Activated naive CD4-positive, alpha-beta T cell treated with anti-CD3 and anti-CD28 coated beads, Interleukin-2, amount 50 U/mL, for 24 hours (primary cell): ENCODE data around the gene C19orf38.

Source experiments
- H3K27ac Mint-ChIP-seq: one replicate; pipeline ENCODE4 v1.8.0; 2021; ENCODE audit warnings: mild to moderate bottlenecking, mixed read lengths
- H3K27me3 Mint-ChIP-seq: one replicate; pipeline ENCODE4 v1.8.0; 2021; ENCODE audit warnings: mixed read lengths
- H3K36me3 Mint-ChIP-seq: one replicate; pipeline ENCODE4 v1.8.0; 2021; ENCODE audit warnings: mixed read lengths
- H3K4me1 Mint-ChIP-seq: one replicate; pipeline ENCODE4 v1.8.0; 2021; ENCODE audit warnings: mixed read lengths
- H3K4me3 Mint-ChIP-seq: one replicate; pipeline ENCODE4 v1.8.0; 2021; ENCODE audit warnings: mild to moderate bottlenecking, mixed read lengths
- H3K9me3 Mint-ChIP-seq: one replicate; pipeline ENCODE4 v1.8.0; 2021; ENCODE audit warnings: mixed read lengths

Gene C19orf38

DNA sequence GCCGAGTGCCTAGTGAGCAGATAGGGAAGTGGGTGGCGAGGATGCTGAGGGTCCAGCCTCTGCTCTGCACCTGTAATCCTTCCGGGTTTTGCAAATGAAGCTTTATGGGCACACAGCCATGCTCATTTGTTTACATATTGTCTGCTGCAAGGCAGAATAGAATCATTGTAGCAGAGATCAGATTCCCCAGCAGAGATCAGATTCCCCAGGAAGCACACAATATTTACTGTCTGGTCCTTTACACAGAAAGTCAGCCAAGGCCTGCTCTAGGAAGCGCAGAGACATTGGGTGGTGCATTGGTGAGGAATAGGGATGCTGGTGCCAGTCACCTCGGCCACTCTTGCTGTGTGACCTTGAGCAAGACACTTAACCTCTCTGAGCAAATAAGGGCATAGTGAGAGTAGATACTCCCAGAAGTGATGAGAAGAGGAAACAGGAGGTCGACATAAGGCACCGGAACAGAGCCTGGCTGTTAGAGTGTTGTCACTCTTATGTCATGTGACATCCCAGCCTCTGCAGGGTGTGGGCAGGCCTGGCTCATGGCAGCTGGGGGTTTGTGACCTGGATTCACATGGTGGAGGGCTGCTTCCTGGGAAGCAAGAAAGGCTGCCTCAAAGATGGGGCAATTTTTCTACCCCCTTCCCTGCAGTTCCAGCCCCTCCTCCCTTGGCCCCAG, 48.8 kb downstream of the C19orf38 start:
- H3K36me3 Mint-ChIP-seq: no peaks in the 10 kb centered on the region
- H3K4me3 Mint-ChIP-seq: no peak overlapping the region
- H3K27me3 Mint-ChIP-seq: no peaks in the 10 kb centered on the region
- peaks cover 10% of the 10 kb centered on the region for H3K4me1 Mint-ChIP-seq
- no peaks in the 10 kb centered on the region for H3K9me3 Mint-ChIP-seq
- no peak overlapping the region for H3K27ac Mint-ChIP-seq

DNA sequence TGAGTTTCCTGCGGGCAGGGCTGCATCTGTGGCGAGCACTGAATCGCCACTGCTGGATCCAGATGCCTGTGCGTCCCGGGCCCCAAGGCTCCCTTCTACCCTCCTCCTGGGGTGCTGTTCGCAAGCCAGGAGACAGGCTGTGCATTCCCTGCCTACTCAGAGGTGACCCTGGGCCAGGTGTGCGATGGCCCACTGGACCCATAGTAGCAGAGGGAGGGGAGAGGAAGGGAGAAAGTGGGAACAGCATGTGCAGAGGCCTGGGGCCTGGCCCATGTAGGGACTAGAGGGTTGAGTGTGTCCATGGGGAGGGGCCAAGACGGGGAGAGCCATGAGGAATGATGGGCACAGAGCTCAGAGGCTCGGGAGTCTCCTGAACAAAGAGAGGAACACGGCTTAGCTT, 50.4 kb downstream of the C19orf38 start:
- no peaks in the 10 kb centered on the region for H3K27me3 Mint-ChIP-seq
- H3K36me3 Mint-ChIP-seq: peaks cover 3% of the 10 kb centered on the region

DNA sequence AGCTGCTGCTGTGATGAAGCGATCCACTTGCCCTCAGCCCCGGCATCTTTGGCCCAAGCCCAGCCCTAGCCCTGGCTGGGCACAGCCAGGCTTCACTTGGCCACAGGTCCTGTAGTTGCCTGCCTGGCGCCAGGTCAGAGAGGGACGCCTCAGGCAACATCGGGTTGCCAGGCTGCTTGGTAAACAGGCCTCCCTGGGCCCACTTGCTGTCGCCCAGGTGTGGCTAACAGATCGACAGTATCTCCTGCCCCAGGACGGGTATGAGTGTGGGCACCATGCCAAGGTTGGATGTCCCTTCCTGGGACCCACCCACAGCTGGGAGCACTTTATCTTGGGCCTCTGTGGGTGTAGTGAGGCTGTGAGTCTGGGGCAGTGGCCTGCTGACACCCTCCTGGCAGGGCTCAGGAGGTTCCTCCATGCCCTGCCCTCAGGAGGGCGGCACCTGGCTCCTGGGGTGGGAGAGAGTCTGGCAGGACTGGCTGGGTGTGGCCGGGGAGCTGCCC, 51.0 kb downstream of the C19orf38 start:
- Mint-ChIP-seq H3K4me3 (no peak overlapping the region), H3K36me3 (peaks cover 4% of the 10 kb centered on the region), H3K4me1 (peaks cover 10% of the 10 kb centered on the region), H3K9me3 (no peaks in the 10 kb centered on the region), H3K27ac (no peak overlapping the region), H3K27me3 (no peaks in the 10 kb centered on the region)

More for the DNA sequence above, 50.4 kb downstream of the C19orf38 start:
- H3K27ac Mint-ChIP-seq: no peak overlapping the region
- H3K4me3 Mint-ChIP-seq: no peak overlapping the region
- H3K9me3 Mint-ChIP-seq: no peaks in the 10 kb centered on the region
- H3K4me1 Mint-ChIP-seq: peaks cover 10% of the 10 kb centered on the region

DNA sequence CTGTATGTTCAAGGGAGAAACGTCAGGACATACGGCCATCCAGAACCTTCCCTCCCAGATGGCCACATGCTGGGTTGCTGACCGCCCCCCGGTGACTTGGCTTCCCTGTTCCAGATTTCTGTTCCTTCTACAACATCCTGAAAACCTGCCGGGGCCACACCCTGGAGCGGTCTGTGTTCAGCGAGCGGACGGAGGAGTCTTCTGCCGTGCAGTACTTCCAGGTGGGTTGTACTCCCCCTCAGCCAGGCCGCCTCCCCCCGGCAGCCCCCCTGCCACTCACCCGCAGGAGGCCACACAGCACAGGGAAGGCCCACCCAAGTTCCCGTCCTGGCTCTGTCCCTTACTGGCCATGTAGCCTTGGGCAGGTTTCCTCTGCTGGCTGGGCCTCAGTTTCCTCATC, 59.7 kb downstream of the C19orf38 start:
- Mint-ChIP-seq H3K4me3 (no peak overlapping the region), H3K27ac (no peak overlapping the region), H3K9me3 (no peaks in the 10 kb centered on the region), H3K27me3 (no peaks in the 10 kb centered on the region), H3K4me1 (no peaks in the 10 kb centered on the region), H3K36me3 (peaks cover 10% of the 10 kb centered on the region)

DNA sequence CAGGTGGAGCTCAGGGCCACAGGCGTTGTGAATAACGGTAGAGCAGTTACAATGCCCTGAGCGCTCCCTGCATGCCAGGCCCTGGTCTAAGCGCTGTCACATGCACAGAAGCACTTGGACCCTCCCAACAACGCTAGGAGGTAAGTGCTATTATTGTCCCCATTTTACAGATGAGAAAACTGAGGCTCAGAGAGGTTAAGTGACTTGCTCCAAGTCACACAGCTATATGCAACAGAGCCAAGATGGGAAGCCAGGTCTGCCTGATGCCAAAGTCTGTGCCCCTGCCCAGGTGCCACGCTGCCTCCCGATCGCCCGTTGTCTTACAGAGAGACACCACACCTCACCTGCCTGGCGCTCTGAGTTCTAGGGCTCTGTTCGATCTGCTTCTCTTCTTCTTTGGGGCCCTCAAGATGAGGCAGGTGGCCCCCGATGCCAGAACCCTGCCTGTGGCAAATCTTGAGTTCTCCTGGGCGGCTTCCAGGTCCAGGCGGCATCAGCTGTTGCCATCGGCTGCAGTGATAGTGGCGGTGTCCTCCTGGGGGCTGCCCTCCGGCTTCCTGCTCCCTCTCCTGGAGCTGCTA, 60.3 kb downstream of the C19orf38 start:
- no peak overlapping the region for H3K4me3 Mint-ChIP-seq
- H3K36me3 Mint-ChIP-seq: peaks cover 9% of the 10 kb centered on the region
- no peak overlapping the region for H3K27ac Mint-ChIP-seq
- H3K27me3 Mint-ChIP-seq: no peaks in the 10 kb centered on the region
- no peaks in the 10 kb centered on the region for H3K4me1 Mint-ChIP-seq
- no peaks in the 10 kb centered on the region for H3K9me3 Mint-ChIP-seq

DNA sequence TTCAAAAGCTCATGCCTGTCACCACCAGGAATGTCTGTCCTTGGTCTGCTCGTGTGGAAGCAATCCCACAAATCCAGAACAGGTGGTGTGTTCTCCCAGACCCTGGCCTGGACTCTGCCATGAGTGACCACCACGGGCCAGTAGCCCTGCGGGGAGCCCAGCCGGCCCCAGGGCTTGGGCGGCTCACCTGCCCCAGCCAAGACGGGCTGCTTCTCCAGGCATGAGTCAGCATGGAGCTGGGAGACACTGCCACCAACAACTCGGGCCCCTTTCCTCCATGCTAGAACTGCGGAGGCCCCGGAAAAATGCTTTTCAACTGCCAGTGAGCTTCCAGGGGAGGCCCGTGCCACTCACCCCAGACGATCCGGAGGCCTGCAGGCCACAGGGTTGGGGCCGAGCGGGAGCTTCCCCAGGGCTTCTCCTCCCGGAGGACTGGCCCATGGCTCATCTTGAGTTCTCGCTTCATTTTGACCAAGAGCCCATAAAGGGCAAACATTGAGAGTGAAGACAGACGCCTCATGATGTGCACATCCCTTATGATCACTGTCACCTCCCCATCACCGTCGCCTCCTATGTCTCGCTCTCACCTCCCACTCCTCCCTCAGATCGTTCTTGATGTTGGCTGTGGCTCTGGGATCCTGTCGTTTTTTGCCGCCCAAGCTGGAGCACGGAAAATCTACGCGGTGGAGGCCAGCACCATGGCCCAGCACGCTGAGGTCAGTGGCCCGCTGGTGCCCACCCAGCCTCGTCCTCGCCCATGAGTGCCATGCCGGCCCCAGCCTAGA, 63.6 kb downstream of the C19orf38 start:
- no peak overlapping the region for H3K4me3 Mint-ChIP-seq
- no peaks in the 10 kb centered on the region for H3K9me3 Mint-ChIP-seq
- peaks cover 7% of the 10 kb centered on the region for H3K36me3 Mint-ChIP-seq
- no peaks in the 10 kb centered on the region for H3K4me1 Mint-ChIP-seq
- no peaks in the 10 kb centered on the region for H3K27me3 Mint-ChIP-seq
- H3K27ac Mint-ChIP-seq: no peak overlapping the region

DNA sequence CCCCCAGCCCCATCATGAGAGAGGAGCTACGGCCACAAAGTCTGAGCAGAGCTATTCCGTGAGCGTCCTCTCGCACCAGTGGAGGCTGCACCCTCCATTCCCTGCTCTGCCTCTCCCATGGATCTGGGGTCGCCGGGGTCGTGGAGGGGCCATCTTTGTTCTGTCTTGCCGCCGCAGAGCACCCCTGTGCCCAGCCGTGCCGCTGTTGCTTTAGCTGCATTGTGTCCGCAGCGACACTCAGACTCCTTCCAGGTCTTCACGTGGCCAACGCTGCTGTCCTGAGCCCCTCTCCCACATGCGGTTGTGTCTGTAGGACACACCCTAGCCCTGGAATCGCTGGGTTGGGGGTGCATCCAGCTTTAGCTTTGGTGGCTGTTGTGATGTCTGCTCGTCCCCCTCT, 64.4 kb downstream of the C19orf38 start:
- H3K27ac Mint-ChIP-seq: no peak overlapping the region
- H3K4me3 Mint-ChIP-seq: no peak overlapping the region
- no peaks in the 10 kb centered on the region for H3K4me1 Mint-ChIP-seq
- peaks cover 7% of the 10 kb centered on the region for H3K36me3 Mint-ChIP-seq
- no peaks in the 10 kb centered on the region for H3K27me3 Mint-ChIP-seq
- H3K9me3 Mint-ChIP-seq: no peaks in the 10 kb centered on the region

DNA sequence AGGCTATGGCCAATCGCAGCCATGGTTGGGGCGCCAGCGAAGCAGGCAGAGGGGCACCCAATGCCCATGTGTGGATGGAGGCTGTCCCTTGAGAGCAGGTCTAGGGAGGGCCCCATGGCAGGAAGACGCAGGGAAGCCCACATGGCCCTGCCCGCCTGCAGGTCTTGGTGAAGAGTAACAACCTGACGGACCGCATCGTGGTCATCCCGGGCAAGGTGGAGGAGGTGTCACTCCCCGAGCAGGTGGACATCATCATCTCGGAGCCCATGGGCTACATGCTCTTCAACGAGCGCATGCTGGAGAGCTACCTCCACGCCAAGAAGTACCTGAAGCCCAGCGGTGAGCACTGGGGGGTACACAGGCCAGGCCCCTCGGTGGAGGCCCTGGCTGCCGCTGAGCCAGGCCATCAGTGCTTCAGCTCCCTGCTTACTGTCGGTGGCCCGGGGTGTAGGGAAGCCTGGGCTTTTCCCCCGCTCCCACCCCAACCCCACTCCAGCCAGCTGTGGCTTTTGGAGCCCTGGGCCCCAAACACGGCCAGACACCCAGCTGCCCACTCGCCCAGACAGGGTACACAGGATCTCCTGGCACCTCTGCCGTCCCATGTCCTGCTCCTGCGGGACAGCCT, 65.6 kb downstream of the C19orf38 start:
- Mint-ChIP-seq H3K4me1 (no peaks in the 10 kb centered on the region), H3K9me3 (no peaks in the 10 kb centered on the region), H3K27ac (no peak overlapping the region), H3K36me3 (peaks cover 6% of the 10 kb centered on the region), H3K4me3 (no peak overlapping the region), H3K27me3 (no peaks in the 10 kb centered on the region)

DNA sequence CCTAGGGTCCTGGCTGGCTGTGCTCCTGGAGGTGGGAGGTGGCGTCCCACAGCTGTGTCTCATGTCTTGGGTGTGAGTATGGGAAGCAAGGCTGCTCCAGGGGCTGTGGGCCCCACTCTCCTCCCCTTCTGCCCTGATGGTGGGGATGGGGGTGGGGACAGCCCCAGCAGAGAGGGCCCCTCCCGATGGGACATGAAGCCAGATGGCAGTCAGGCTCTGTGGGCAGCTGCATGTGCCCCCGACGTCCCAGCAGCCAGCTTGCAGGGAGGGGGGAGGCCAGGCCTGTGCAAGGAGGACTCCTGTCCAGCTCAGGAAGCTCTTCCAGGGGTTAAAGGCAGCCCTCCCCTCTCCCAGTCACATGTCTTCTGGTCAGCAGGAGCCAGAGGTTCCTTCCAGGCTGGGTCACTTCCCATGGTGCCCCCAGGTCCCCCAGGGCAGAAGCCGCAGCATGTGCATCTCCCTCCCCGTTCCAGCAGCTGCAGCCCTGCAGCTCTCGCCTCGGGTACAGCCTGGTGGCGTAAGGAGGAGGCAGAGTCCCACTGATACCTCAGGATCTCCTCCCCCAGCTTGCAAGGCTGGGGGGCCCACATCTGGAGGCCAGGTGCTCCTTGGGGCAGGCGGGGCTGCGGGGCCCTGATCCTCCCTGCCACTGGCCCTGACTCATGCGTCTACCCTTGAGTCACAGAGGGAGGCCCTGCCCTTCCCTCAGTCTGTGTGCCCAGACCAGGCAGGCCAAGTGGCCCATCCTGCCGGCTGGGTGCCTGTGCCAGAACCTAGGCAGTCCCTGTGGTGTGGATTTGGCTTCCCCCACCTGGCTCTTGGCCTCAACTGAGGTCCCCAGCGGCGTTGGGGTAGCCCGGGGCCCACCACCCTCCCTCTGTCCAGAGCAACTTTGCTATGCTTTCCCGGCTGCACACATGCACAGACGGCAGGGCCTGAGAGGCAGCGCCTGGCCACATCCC, 67.2 kb downstream of the C19orf38 start:
- Mint-ChIP-seq H3K4me3 (no peak overlapping the region), H3K9me3 (no peaks in the 10 kb centered on the region), H3K27ac (no peak overlapping the region), H3K36me3 (peaks cover 3% of the 10 kb centered on the region), H3K4me1 (no peaks in the 10 kb centered on the region), H3K27me3 (no peaks in the 10 kb centered on the region)

DNA sequence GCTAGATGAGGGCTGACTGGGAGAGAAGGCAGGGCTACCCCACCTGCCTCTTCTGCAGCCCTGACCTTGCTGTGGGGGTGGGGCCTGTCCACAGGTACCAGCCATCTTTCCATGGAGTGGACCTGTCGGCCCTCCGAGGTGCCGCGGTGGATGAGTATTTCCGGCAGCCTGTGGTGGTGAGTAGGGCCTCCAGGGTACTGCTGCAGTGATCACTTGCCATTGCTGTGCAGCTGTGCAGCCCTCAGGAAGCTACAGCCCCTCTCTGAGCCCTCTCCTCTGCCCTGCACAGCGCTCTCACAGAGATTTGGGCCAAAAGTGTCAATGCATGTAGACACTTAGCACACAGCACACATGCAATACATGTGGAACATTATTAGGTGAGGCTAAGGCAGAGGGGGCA, 68.4 kb downstream of the C19orf38 start:
- Mint-ChIP-seq H3K4me1 (no peaks in the 10 kb centered on the region), H3K4me3 (no peak overlapping the region), H3K27ac (no peak overlapping the region), H3K36me3 (peaks cover 3% of the 10 kb centered on the region), H3K9me3 (no peaks in the 10 kb centered on the region), H3K27me3 (no peaks in the 10 kb centered on the region)

DNA sequence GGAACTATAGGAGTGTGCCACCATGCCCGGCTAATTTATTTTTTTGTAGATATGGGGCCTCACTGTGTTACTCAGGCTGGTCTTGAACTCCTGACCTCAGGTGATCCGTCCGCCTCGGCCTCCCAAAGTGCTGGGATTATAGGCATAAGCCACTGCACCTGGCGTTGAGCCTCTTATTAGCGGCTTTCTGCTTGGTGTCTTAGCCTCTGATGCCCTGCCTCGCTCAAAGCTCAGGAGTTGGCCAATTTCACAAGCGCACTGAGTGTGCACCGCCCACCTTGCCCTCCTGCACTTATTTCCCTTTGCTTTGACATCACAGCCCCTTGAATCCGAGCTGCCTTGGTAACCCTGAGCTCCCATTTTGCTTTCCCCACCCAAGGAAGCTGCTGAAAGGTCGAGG, 70.1 kb downstream of the C19orf38 start:
- H3K27ac Mint-ChIP-seq: no peak overlapping the region
- no peaks in the 10 kb centered on the region for H3K27me3 Mint-ChIP-seq
- H3K9me3 Mint-ChIP-seq: no peaks in the 10 kb centered on the region
- H3K36me3 Mint-ChIP-seq: peaks cover 2% of the 10 kb centered on the region
- H3K4me3 Mint-ChIP-seq: no peak overlapping the region
- H3K4me1 Mint-ChIP-seq: no peaks in the 10 kb centered on the region
